Measurements from ENCODE around the gene ARHGEF40. TPM values are rescaled to one million over a fixed set of nuclear protein-coding genes. Genes with fewer than 3 reads are reported as not detected.

The ARHGEF40 gene
- polyA plus RNA-seq, 1 donor: 82.7 TPM

DNA sequence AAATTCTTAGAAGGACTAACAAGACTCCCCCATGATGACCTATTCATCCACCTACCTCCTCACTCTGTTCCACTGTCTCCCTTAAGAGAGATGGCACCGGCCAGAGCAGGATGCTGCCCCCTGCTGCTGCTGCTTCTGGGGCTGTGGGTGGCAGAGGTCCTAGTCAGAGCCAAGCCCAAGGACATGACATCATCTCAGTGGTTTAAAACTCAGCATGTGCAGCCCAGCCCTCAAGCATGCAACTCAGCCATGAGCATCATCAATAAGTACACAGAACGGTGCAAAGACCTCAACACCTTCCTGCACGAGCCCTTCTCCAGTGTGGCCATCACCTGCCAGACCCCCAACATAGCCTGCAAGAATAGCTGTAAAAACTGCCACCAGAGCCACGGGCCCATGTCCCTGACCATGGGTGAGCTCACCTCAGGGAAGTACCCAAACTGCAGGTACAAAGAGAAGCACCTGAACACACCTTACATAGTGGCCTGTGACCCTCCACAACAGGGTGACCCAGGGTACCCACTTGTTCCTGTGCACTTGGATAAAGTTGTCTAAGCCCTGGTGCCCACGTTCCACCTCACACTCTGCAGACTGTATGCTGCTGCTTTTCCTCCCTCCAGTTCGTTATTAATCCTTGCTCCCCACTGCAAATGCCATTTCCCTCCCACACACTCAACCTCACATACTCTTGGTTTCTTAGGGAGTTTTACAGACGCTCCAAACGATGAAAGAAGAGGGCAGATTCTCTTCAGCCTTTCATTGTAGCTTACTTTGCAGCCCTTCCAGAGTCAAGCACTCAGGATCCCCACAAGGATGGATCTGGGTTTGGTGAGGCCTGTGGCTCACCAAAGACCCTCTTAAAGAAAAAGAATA, 12.1 kb upstream of the ARHGEF40 start, which contains the start of gene RNASE8:
Gene RNASE8, plus strand, starts transcription at position 20 of the 873 bp plus-strand sequence. Its CDS starts 71 bp downstream, at position 91.
- no peak for DNase-seq

DNA sequence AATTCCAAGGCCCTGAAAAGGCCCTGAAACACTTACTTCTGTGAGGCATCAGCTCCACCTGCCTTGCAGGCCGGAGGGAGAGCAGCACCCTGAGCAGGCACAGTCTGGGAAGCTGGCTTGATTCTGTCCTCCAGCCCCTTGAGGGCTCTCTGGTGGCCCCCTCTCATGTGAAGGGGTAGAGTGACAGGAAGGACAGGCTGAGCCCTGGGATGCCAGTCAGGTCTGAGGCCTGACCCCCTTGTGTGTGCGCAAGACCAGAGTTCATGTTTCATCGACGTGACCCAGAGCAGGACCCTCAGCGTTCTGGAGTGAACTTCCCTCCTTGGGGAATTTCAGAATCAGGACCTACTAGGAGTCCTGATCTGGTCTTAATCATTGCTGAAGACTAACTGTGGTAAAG, 11.2 kb upstream of the ARHGEF40 start:
- DNase-seq: no peak

DNA sequence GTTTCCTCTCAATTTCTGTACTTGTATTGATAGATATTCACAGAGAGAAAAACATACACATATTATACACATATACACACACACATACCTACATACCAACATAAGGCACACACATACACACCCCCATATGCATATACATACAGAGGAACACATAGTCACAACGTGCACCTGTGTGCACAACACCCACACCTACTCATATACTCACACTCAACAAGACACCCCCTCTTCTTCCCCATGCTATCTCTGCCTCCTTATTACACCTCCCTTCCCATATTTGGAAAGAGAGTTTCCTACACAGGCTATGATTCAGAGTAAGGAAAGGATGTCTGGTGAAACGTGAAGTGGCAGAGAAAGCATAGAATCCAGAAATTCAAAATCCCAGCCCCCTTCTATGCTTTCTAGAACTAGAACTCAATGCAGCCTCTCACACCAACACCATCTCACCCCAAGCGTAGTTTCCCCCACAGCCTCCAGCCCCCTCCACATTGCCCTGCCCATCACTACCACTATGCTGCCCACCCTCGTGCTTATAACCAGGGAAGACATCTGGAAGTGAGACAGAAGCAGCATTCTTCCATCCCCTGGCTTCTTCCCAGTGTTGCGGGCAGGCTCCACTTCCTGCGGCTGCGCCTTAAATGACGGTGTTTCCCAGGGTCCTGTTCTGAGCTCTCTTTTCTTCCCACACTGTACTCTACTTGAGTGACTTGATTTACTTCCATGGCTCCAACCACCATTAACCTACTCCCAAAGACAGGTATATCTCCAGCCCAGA, 10.1 kb upstream of the ARHGEF40 start:
- no peak for DNase-seq

DNA sequence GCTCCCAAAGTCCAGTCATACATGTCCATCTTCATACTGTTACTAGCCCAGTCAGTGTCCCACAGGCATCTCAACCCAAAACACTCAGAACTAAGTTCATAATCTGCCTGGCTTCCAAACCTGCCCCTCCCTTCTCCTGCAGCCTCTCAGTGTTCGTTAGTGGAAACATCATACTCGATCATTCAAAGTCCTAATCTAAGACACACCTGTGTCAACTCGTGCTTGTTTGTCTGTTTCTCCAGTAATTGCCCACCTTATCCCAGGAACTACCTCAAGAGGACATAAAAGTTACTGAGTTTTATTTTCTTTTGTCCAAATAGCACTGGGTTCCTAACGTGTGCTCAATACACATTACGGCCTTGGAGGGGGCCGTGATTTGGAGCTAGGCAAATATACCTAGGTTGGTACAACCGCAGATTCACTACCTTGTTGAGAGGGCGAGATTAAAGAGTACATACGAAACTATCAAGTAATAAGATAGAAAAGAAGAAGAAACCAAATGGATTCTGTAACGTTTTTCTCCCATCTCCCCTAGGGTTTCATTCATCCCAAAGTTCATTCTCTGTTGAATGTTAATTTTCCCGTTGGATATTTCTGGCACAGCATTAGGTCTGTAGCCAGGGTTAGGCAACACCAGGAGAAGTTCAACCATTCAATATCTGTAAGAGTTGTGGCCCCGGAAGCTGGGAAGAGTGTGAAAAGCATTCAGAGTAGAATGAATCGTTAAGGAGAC, 9.3 kb upstream of the ARHGEF40 start:
- DNase-seq: no peak

- DNase-seq: no peak
Measured at GRCh38 chr14:21061347-21061668, 8.8 kb upstream of the ARHGEF40 start.

- DNase-seq: no peak
Measured at GRCh38 chr14:21063479-21063878, 6.6 kb upstream of the ARHGEF40 start.

DNA sequence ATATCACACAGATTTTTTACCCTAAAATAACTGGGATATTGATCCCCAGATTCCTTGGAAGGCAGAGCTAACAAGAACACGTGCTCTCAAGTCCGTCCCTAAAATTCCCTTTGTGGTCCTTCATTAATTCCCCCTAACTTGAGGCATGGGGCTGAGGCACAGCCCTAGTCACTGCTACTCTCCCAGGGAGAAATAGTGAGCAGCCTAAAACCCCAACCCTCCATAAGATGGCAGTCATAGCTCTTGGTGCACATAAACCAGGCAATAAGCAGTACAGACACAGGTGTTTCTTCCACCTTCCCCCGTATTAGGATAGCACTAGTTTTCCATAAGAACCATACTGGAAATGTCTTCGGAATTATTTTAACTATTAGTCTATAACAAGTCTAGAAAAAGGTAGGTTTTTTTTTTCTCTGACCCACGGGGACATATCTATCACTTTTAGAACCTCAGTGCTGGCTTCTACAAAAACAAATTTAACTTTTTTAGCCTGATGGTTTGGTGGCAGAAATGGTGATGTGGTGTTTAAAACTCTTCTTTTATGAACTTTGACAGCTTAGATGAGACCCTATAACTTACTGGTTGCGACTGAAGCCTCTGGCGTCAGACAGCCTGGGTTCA, 3.1 kb upstream of the ARHGEF40 start:
- DNase-seq: no peak

GRCh38 chr14:21068521-21069387, 1.4 kb upstream of the ARHGEF40 start:
- DNase-seq: peak; percentile 82

DNA sequence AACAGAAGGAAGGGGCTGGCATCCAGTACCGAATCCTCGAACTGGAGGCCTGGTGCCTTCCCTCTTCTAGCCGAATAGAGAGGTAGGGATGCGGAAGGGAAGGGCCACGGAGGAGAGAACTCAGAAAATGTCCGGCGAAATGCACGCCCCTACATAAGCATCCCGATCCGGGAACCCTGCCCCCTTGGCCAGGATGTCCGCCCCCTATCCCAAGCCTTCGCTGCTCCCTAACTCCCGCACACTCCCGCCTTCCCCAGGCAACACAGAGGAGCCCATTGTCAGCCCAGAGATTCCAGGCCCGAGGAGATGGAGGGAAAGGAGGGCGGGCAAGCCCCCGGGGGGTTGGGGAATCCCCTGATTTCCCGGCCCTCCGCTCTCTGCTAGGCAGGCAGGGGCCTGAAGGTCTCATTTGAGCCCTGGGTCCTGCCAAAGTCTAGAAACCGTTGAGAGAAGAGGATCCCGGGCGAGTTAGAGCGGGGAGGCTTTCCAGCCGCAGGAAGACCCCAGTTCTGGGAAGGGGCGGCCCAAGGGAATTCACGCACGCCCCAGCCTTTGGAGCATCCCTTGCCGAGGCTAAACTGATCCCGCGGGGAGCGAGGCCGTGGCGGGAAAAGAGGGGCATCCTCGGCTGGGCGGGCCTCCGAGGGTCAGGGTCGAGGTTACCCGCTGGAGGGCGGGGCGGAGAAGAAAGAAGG, 569 bp upstream of the ARHGEF40 start:
- DNase-seq: peak; percentile 44

DNA sequence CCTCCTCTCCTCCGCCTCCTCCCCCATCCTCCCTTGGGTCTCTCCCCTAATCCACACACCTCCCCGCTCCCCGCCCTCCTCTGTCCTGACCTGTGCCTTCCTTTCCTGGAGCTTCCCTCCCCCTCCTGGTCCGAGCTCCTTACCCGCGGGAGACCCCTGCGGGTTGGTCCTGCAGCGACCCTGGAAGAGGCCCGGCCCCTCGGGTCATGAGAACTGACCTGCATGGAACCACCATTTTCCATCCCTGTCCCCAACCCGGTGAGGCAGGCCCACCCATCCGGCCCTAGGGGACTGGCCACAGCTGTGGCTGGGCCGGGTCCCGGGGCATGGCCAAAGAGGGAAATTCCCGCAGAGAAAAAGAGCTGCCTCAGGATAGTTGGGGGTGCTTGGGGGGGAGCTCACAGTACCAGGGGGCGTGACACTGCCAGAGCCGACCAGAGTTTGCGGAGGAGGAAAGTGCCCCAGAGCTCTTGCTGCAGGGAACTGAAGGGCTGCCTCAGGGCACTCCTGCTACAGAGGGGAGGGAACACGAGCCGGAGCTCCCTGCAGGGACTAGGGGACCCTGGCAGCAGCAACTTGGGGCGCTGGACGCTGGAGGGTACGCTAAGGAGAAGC, 613 bp downstream of the ARHGEF40 start:
- DNase-seq: peak; percentile 61

DNA sequence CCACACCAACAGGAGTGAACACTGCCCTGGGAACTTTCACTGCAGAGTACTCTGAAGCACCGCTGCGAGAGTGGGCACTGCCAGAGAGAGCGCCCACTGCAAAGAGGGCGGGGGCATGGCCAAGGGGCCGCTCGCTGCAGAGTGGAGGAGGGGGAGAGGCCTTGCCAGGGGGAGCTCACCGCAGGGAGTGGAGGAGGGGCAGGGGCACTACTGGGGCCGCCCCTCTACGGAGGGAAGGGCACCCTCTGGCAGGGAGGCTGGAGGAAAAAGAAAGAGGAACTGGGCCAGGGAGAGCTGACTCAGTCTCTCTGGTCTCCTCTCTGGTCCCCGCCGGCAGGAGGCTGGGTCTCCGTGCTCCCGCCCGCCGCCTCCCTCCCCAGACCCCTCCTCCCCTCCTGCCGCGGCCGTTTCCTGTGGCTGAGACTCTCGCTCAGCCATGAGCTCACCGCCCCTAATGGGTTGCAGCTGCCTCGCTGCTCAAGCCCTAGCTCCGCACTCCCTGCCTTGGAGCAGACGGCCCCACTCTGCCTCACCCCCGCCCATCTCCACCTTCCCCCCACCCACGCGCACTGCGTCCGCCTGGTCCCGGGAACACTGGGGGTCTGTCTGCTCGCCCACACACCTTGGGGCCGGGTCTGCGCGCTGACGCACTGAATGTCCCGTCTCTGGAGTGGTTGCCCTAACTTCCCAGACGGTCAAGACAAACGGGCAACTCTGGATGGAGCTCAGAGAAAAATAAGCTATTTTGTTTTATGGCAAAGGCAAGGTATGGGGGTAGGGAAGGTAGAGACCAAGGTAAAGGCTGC, 1.3 kb downstream of the ARHGEF40 start:
- peak; percentile 89 for DNase-seq

DNA sequence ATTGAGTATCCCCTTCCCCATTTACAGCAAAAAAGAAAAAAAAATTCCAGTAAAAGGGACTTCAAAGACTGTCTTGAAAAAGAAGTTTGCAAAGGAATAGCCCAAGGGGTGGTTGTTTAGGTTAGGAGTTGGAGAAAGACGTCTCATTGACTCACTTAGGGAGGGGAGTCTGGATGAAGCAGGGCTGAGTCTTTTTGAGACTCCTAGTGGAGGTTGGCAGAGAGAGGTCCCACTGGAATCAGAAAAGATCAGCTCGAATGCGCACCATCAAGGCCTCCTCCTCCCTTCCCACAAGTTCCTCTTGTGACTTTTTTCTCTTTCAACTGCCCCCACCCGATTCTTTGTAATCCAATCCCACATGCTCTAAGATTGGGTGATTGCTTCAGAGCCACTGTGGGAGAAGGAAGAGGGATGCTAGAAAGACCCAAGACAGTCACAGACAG, 1.9 kb downstream of the ARHGEF40 start:
- no peak for DNase-seq

GRCh38 chr14:21072781-21073339, 2.8 kb downstream of the ARHGEF40 start:
- DNase-seq: no peak

GRCh38 chr14:21073921-21074320, 3.8 kb downstream of the ARHGEF40 start:
- DNase-seq: no peak

DNA sequence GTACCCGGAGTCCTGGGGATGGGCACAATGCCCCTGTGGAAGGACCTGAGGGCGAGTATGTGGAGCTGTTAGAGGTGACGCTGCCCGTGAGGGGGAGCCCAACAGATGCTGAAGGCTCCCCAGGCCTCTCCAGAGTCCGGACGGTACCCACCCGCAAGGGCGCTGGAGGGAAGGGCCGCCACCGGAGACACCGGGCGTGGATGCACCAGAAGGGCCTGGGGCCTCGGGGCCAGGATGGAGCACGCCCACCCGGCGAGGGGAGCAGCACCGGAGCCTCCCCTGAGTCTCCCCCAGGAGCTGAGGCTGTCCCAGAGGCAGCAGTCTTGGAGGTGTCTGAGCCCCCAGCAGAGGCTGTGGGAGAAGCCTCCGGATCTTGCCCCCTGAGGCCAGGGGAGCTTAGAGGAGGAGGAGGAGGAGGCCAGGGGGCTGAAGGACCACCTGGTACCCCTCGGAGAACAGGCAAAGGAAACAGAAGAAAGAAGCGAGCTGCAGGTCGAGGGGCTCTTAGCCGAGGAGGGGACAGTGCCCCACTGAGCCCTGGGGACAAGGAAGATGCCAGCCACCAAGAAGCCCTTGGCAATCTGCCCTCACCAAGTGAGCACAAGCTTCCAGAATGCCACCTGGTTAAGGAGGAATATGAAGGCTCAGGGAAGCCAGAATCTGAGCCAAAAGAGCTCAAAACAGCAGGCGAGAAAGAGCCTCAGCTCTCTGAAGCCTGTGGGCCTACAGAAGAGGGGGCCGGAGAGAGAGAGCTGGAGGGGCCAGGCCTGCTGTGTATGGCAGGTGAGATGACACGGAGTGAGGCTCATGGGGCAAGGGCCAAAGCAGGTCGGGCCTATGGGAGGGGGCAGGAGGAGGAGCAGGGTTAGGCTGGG, 4.5 kb downstream of the ARHGEF40 start:
- DNase-seq: no peak

DNA sequence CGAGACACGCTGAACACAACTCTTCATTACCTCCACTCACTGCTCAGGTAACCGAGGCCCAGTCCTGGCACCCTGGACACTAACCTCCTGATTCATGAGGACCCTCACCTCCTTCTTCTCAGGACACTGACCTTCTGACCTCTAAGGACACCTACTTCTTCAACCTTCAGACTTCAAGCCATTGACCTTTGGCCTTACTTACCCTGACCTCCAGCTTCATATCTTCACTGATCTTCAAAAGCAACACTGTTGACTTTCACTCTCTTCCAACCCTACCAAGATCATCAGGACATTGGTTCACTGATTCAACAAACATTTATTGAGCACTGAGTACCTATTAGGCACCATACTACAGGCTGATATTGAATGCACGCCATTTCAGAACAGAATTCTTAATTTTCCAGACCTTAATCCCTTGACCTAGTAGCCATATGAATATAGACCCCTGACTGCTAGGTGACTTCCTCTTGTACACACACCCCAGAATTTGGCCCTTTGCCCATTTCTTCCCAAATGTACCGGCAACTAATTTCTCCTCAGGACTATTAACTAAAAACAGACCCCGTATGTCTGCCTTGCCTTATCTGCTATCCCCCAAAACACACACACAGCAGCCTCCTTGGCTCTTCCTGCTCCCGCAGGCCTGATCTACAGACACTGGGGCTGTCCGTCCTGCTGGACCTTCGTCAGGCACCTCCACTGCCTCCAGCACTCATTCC, 5.8 kb downstream of the ARHGEF40 start:
- no peak for DNase-seq

DNA sequence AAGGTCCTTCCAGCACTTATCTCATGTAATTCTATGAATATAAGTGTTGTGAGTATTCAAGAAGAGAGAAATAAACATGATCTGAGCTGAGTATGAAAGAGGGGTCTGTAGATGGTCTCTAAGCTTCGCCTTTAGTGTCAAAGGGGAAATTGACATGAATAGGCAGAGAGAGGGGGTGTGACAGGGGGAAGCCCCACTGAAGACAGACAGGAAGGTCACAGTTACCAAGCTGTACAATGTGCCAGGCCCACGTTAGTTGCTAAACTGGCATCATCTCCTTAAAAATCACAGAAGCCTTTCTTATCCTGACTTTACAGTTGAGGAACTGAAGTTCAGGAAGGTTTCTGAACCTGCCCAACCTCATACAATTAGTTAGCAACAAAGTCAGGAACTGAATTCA, 7.6 kb downstream of the ARHGEF40 start:
- DNase-seq: no peak

All from left kidney (tissue), 2 donors.